Upper lobe of right lung (tissue), 1 donor: ENCODE results near the gene HS3ST2. TPM values are rescaled to one million over a fixed set of nuclear protein-coding genes. Genes with fewer than 3 reads are reported as not detected.
A peak's percentile ranks its signal among the peaks of the same experiment; 100 is the strongest.

Experiments used
- ATAC-seq: fragments of 200-7000 bp; cut with Tn5 transposase; one replicate; pipeline ENCODE4 v1.9.1; 2020; ENCODE audit warnings: mild to moderate bottlenecking, moderate library complexity
- DNase-seq: peaks from one replicate; pipeline ENCODE4 v3.0.0-alpha.2; 2020
- H3K27ac ChIP-seq: fragments of 200-600 bp; one replicate; pipeline ENCODE4 v1.8.0; 2022
- H3K27me3 ChIP-seq: fragments of 200-600 bp; one replicate; pipeline ENCODE4 v1.8.0; 2022; ENCODE audit warnings: mild to moderate bottlenecking
- H3K36me3 ChIP-seq: fragments of 200-600 bp; one replicate; pipeline ENCODE4 v1.8.0; 2022
- H3K4me1 ChIP-seq: fragments of 200-600 bp; one replicate; pipeline ENCODE4 v1.8.0; 2022
- H3K4me3 ChIP-seq: fragments of 200-600 bp; one replicate; pipeline ENCODE4 v1.8.0; 2022; ENCODE audit warnings: mild to moderate bottlenecking
- H3K9me3 ChIP-seq: fragments of 200-600 bp; one replicate; pipeline ENCODE4 v1.8.0; 2022
- intact Hi-C: fragments of 100-400 bp; cut with DNase I; formaldehyde crosslinking; loops from one replicate; pipeline ENCODE4 v1.11.0; 2022
- total RNA-seq: library from RNA; stranded (reverse); fragmentation: NEBNext Ultra II Directional; extraction: Animal tissue kit (Norgen Biotek cat#: 25700); gene quantifications from one replicate; pipeline ENCODE4 v1.2.1, GENCODE V29; 2021
- TF ChIP-seq, protein P1 (sequence below): fragments of 200-600 bp; IDR thresholded peaks from one replicate; pipeline ENCODE4 v1.8.0; 2022; ENCODE audit warnings: antibody characterized with exemption
- donor health status: DM: no; HTN: yes; CAD: no; lungs with severe emphysema.

HS3ST2 gene
- total RNA-seq, 1 donor from 2014 or later = 9.6 TPM

DNA sequence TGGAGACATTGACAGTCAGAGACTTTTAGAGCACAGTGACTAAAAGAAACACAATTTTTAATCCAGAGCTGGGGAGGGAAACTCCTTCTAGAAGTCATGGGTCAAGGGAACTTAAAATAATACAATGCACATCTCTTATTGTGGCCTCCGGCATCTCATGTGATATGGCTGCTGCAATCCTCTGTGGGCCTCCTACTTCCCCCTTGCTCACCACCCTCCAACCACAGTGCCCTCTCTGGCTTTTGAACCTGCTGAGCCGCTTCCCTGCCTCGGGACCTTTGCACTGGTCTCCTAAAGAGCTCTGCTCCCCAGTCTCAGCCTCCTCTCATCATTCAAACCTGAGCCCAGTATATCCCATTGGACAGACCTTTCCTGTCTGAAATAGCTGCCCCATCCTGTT lies 47.6 kb downstream of the HS3ST2 start:
- intact Hi-C loops = no loop called here
- no peaks in the 10 kb centered on the region for H3K36me3 ChIP-seq
- H3K27ac ChIP-seq = no peak overlapping the region
- peaks cover 9% of the 10 kb centered on the region for H3K27me3 ChIP-seq
- ATAC-seq (peak; percentile 96), DNase-seq (peak; percentile 75)
- H3K9me3 ChIP-seq = no peaks in the 10 kb centered on the region
- no peaks in the 10 kb centered on the region for H3K4me1 ChIP-seq
- H3K4me3 ChIP-seq = no peak overlapping the region
- TF ChIP-seq, protein P1, sequence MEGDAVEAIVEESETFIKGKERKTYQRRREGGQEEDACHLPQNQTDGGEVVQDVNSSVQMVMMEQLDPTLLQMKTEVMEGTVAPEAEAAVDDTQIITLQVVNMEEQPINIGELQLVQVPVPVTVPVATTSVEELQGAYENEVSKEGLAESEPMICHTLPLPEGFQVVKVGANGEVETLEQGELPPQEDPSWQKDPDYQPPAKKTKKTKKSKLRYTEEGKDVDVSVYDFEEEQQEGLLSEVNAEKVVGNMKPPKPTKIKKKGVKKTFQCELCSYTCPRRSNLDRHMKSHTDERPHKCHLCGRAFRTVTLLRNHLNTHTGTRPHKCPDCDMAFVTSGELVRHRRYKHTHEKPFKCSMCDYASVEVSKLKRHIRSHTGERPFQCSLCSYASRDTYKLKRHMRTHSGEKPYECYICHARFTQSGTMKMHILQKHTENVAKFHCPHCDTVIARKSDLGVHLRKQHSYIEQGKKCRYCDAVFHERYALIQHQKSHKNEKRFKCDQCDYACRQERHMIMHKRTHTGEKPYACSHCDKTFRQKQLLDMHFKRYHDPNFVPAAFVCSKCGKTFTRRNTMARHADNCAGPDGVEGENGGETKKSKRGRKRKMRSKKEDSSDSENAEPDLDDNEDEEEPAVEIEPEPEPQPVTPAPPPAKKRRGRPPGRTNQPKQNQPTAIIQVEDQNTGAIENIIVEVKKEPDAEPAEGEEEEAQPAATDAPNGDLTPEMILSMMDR = no peak

DNA sequence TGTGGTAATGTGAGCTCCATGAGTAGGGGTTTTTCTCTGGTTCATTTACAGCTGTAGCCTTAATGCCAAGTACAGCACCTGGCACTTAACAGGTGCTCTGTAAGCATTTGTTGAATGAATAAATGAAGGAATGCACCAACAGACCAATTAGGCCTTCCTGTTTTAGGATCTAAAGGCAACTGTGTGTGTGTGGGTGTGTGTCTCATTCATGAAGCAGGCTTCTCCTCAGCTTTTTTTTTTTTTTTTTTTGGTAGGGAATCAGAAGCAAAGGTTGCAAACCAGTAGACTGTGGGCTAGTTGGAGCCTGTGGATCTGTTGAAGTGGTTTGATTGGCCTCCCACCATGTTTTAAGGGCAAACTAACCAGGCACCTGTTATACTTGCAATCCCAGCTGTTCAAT lies 48.1 kb downstream of the HS3ST2 start:
- Histone ChIP-seq H3K27me3 (peaks cover 9% of the 10 kb centered on the region), H3K9me3 (no peaks in the 10 kb centered on the region), H3K36me3 (no peaks in the 10 kb centered on the region), H3K4me3 (no peak overlapping the region), H3K4me1 (no peaks in the 10 kb centered on the region), H3K27ac (no peak overlapping the region)
- ATAC-seq (peak; percentile 36), DNase-seq (no peak)
- TF ChIP-seq, protein P1 = no peak
- intact Hi-C loops = no loop called here

DNA sequence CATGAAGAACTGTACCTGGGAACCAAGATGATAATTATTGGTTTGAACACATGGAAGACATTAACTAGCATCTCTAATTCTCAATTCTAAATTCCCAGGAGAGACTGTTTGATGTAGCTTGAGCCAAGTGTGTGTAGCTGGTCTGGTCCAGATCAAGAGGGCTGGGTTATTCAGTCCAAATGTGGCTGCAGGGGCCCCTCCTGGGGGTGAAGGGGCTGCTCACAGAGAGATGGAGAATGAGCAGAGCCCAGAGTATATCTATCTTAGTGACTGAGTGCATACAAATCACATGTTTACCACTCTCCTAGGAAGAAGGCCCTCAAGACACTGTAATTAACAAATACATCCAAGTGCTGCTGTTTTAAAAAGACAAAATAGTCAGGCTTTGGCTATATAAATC lies 50.4 kb downstream of the HS3ST2 start:
- ATAC-seq (no peak), DNase-seq (no peak)
- peaks cover 9% of the 10 kb centered on the region for H3K27me3 ChIP-seq
- no peaks in the 10 kb centered on the region for H3K36me3 ChIP-seq
- TF ChIP-seq, protein P1 = no peak
- no peak overlapping the region for H3K4me3 ChIP-seq
- H3K4me1 ChIP-seq = no peaks in the 10 kb centered on the region
- H3K9me3 ChIP-seq = no peaks in the 10 kb centered on the region
- H3K27ac ChIP-seq = no peak overlapping the region
- intact Hi-C loops = no loop called here

DNA sequence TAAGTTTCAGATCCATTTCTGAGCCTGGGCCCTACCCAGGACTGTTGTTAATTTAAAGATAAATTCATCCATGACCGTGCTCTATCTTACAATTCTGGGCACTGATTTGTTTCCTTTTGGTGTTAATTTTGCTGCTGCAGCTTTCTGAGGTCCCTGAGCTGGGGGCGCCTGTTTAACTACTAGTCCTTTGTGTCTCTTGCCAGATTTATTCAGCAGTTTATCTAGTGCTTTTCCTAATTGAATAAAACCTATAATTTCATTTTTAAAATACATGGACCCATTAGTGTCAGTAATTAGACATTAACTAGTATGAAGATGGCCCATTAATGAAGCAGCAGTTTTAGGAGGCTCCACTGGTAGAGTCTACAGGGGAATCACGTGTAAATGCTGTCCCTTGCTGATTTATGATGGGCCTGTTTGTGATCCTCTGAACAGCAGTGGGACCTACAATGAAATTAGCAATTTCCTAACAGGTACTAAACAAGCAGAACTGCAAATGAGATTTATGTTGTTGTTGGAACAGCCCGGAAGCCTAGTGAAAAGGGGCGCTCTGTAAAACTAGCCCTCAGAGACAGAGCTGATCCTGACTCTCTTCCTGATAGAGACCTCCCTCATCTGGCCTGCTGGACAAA lies 54.7 kb downstream of the HS3ST2 start:
- Histone ChIP-seq H3K36me3 (no peaks in the 10 kb centered on the region), H3K4me1 (no peaks in the 10 kb centered on the region), H3K9me3 (no peaks in the 10 kb centered on the region), H3K4me3 (no peak overlapping the region), H3K27ac (no peak overlapping the region), H3K27me3 (no peaks in the 10 kb centered on the region)
- ATAC-seq = no peak
- TF ChIP-seq, protein P1 = no peak
- intact Hi-C loops = no loop called here
- DNase-seq = no peak

DNA sequence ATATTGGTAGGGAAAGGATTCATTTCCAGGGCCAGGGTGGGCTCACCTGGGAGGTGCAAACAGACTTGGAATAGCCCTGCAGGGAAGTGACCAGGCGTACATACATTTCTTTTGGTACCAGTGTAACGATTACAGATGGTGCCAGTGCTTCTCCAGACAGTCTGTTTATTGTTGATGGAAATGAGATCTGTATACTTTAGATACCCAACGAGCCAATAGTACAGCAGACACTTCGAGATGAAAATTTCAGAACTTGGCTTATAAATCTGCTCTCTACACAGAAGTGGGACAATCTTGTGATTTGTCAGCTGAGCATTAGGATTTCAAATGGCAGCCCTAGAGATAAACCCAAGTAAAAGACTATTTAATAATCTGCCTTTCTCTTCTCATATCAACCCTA lies 57.9 kb downstream of the HS3ST2 start:
- no peaks in the 10 kb centered on the region for H3K9me3 ChIP-seq
- TF ChIP-seq, protein P1 = no peak
- H3K27me3 ChIP-seq = no peaks in the 10 kb centered on the region
- ATAC-seq (no peak), DNase-seq (no peak)
- H3K36me3 ChIP-seq = no peaks in the 10 kb centered on the region
- intact Hi-C loops = no loop called here
- no peaks in the 10 kb centered on the region for H3K4me1 ChIP-seq
- H3K4me3 ChIP-seq = no peak overlapping the region
- no peak overlapping the region for H3K27ac ChIP-seq

DNA sequence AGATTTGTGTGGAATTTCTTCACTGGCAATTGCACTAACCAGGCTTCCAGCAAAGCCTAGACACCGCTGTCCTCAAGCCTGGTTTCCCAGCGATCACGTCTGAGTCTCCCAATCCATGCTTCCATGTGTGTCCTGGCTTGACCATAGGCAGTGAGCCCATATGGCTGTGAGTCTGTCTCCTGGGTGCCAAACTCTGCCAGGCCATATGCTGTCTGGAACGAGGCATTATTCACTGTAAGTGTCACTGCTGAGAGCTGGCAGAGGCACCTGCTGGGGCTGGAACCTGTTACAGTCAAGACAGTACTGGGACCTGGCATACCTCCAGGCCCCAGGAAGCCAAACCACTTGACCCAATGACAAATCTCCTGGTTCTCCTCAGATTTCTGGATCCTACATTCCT lies 60.4 kb downstream of the HS3ST2 start:
- Histone ChIP-seq H3K4me3 (no peak overlapping the region), H3K9me3 (no peaks in the 10 kb centered on the region), H3K27me3 (peaks cover 5% of the 10 kb centered on the region), H3K4me1 (no peaks in the 10 kb centered on the region), H3K36me3 (no peaks in the 10 kb centered on the region), H3K27ac (no peak overlapping the region)
- ATAC-seq (no peak), DNase-seq (no peak)
- TF ChIP-seq, protein P1 = no peak
- intact Hi-C loops = no loop called here
